Activated B cell treated with CpG ODN at 0.5 μM for 24 hours (primary cell): ENCODE results near the gene ZNF622. TPM values are rescaled to one million over a fixed set of nuclear protein-coding genes. Genes with fewer than 3 reads are reported as not detected.
"Not testable (repeated sequence)": the region's sequence is repeated elsewhere in the genome, so short reads cannot be mapped to it uniquely, and the experiment has no call there.

ENCODE experiments used
- ATAC-seq: fragments of 200-7000 bp; cut with Tn5 transposase; one replicate; pipeline ENCODE4 v1.10.0; 2021; ENCODE audit warnings: low read depth, mild to moderate bottlenecking, moderate library complexity
- CTCF ChIA-PET: fragments of 350-600 bp; sonication (Branson Sonifier 250); formaldehyde crosslinking; loops from one replicate; lab custom pipeline; 2021; ENCODE audit warnings: antibody characterized with exemption; lab: Charles Lee
- POLR2A ChIA-PET: fragments of 350-600 bp; sonication (Branson Sonifier 250); formaldehyde crosslinking; loops from one replicate; lab custom pipeline; 2021; ENCODE audit warnings: antibody characterized with exemption; lab: Charles Lee
- DNase-seq: peaks from one replicate; pipeline ENCODE4 v3.0.0; 2022
- H3K27ac Mint-ChIP-seq: one replicate; pipeline ENCODE4 v1.8.0; 2020; ENCODE audit warnings: mixed read lengths
- H3K27me3 Mint-ChIP-seq: one replicate; pipeline ENCODE4 v1.8.0; 2021; ENCODE audit warnings: mixed read lengths
- H3K36me3 Mint-ChIP-seq: one replicate; pipeline ENCODE4 v1.8.0; 2021; ENCODE audit warnings: low read depth, mixed read lengths
- H3K4me1 Mint-ChIP-seq: one replicate; pipeline ENCODE4 v1.8.0; 2021; ENCODE audit warnings: mixed read lengths
- H3K4me3 Mint-ChIP-seq: one replicate; pipeline ENCODE4 v1.8.0; 2020; ENCODE audit warnings: mild to moderate bottlenecking, mixed read lengths
- H3K9me3 Mint-ChIP-seq: one replicate; pipeline ENCODE4 v1.8.0; 2020; ENCODE audit warnings: mixed read lengths
- intact Hi-C: fragments of 100-400 bp; cut with micrococcal nuclease; formaldehyde crosslinking; loops from one replicate; pipeline ENCODE4 v1.15.1; 2024
- total RNA-seq: library from RNA; stranded (reverse); gene quantifications from 2 replicates; pipeline ENCODE4 v1.2.3, GENCODE V29; 2022
- TF ChIP-seq, protein P1 (sequence below): fragments of 200-600 bp; IDR thresholded peaks from one replicate; pipeline ENCODE4 v1.8.0; 2022; ENCODE audit warnings: antibody characterized with exemption, mild to moderate bottlenecking

ZNF622 gene
- total RNA-seq, 1 donor from 2014 or later: 39.5 TPM

DNA sequence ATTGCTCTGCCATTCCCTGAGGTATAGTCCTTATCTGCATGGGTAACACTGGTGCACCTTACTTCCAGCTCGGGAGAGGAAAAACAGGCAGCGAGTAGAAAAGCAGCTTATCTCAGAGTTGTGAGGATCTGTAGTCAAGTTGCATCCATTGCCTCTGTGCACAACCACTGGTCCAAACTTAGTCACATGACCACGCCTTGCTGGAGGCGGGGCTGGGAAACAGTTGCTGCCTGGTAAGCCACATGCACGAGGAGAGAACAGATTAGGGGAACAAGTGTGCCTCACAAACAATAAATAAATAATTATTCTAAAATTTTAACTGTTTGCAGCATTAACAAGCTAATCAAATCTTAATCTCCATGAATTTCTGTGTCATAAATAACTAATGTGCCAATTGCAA, 18.6 kb downstream of the ZNF622 start:
- Mint-ChIP-seq H3K9me3 (no peaks in the 10 kb centered on the region), H3K36me3 (peaks cover 63% of the 10 kb centered on the region), H3K4me3 (no peak overlapping the region), H3K4me1 (no peaks in the 10 kb centered on the region), H3K27me3 (no peaks in the 10 kb centered on the region), H3K27ac (no peak overlapping the region)
- TF ChIP-seq, protein P1, sequence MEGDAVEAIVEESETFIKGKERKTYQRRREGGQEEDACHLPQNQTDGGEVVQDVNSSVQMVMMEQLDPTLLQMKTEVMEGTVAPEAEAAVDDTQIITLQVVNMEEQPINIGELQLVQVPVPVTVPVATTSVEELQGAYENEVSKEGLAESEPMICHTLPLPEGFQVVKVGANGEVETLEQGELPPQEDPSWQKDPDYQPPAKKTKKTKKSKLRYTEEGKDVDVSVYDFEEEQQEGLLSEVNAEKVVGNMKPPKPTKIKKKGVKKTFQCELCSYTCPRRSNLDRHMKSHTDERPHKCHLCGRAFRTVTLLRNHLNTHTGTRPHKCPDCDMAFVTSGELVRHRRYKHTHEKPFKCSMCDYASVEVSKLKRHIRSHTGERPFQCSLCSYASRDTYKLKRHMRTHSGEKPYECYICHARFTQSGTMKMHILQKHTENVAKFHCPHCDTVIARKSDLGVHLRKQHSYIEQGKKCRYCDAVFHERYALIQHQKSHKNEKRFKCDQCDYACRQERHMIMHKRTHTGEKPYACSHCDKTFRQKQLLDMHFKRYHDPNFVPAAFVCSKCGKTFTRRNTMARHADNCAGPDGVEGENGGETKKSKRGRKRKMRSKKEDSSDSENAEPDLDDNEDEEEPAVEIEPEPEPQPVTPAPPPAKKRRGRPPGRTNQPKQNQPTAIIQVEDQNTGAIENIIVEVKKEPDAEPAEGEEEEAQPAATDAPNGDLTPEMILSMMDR: no peak
- intact Hi-C loops: no loop called here
- DNase-seq (no peak), ATAC-seq (no peak)
- ChIA-PET POLR2A (interaction anchor here (0.7 kb wide), 1 partner anchor 800 kb away, joined by 3 read pairs; no protein-coding TSS in a partner anchor), CTCF (interaction anchor here (1.7 kb wide), 1 partner anchor 9 kb away, joined by 10 read pairs; no protein-coding TSS in a partner anchor)

DNA sequence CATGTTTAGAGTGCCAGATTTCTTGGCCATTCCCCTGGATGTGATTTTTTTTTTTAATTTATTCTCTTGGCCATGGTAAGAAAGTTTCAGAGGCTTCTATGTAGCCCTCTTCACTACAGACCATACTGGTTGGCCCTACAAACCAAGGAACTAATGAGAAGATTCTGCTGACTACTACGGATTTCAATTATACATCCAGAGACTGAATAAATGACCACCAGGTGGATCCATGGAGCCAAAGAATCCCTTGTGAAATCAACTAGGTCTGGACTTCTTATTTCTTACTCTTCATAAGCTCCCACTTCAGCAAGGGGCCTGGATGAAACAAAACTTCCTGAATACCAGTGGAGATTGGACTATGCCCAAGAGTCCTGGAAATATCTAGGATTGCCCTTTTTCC, 27.6 kb downstream of the ZNF622 start:
- Mint-ChIP-seq H3K27ac (no peak overlapping the region), H3K36me3 (no peaks in the 10 kb centered on the region)
- ATAC-seq: no peak

GRCh38 chr5:16436065-16436682, 29.4 kb downstream of the ZNF622 start:
- ATAC-seq, H3K4me3 Mint-ChIP-seq, H3K9me3 Mint-ChIP-seq, H3K27ac Mint-ChIP-seq, intact Hi-C loops, H3K27me3 Mint-ChIP-seq, H3K4me1 Mint-ChIP-seq, DNase-seq, CTCF ChIA-PET, H3K36me3 Mint-ChIP-seq: not testable (repeated sequence)
- POLR2A ChIA-PET: interaction anchor here (0.6 kb wide), 1 partner anchor 13 kb away, joined by 5 read pairs; no protein-coding TSS in a partner anchor

More for the DNA sequence above, 27.6 kb downstream of the ZNF622 start:
- no peak overlapping the region for H3K4me3 Mint-ChIP-seq
- ChIA-PET CTCF (no interaction called here), POLR2A (no interaction called here)
- H3K9me3 Mint-ChIP-seq: no peaks in the 10 kb centered on the region
- intact Hi-C loops: no loop called here
- TF ChIP-seq, protein P1: no peak
- H3K27me3 Mint-ChIP-seq: peaks cover 5% of the 10 kb centered on the region
- H3K4me1 Mint-ChIP-seq: no peaks in the 10 kb centered on the region
- no peak for DNase-seq

GRCh38 chr5:16431490-16431889, 34.1 kb downstream of the ZNF622 start:
- H3K27me3 Mint-ChIP-seq: peaks cover 12% of the 10 kb centered on the region
- no peaks in the 10 kb centered on the region for H3K4me1 Mint-ChIP-seq
- TF ChIP-seq, protein P1: no peak
- no peaks in the 10 kb centered on the region for H3K9me3 Mint-ChIP-seq
- H3K27ac Mint-ChIP-seq: no peak overlapping the region
- POLR2A ChIA-PET: no interaction called here
- intact Hi-C loops: no loop called here
- ATAC-seq: no peak
- DNase-seq: no peak
- H3K36me3 Mint-ChIP-seq: no peaks in the 10 kb centered on the region
- H3K4me3 Mint-ChIP-seq: no peak overlapping the region
- CTCF ChIA-PET: no interaction called here

DNA sequence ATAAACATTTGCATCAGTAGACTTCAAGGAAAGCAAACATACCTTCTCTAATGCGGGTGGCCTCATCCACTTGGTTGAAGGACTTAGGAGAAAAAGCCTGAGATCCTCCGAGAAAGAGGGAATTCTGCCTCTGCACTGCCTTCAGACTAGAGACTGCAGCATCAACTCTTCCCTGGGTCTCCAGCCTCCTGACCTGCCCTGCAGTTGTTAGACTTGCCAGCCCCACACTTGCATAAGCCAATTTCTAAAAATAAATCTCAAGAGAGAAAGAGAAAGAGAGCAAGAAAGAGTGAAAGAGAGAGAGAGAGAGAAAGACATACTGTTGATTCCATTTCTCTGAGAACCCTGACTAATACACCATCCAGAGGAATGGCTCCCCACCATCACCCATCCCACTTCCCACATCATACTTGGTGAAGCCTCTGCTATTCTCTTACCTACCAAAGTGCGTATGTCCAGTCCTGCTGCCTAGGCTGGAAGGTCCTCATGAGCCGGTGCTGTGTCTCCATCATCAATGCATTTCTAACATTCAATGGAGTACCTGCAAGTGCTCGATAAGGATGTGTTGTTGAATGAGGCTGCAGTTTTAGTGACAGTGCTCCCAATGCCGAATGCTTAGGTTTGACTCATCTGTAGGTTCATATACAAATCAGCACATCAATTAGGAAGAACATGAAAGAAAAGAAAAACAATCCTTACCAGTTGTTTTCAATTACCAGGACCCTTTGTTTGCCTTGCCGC, 35.1 kb downstream of the ZNF622 start:
- Mint-ChIP-seq H3K4me3 (no peak overlapping the region), H3K27me3 (peaks cover 12% of the 10 kb centered on the region), H3K36me3 (no peaks in the 10 kb centered on the region), H3K4me1 (no peaks in the 10 kb centered on the region), H3K27ac (no peak overlapping the region), H3K9me3 (no peaks in the 10 kb centered on the region)
- ChIA-PET POLR2A (no interaction called here), CTCF (no interaction called here)
- ATAC-seq (no peak), DNase-seq (no peak)
- intact Hi-C loops: no loop called here
- TF ChIP-seq, protein P1: no peak
